H1 (cell line): Measurements from ENCODE around the gene CAPN2. TPM values are rescaled to one million over a fixed set of nuclear protein-coding genes. Genes with fewer than 3 reads are reported as not detected.

Experiments
- CTCF ChIA-PET: fragments of 300-600 bp; sonication (Branson Sonifier 250); formaldehyde crosslinking; loops from one replicate; lab custom pipeline; 2021; ENCODE audit not compliant: partially characterized antibody; lab: Charles Lee
- POLR2A ChIA-PET: fragments of 300-600 bp; sonication (Branson Sonifier 250); formaldehyde crosslinking; loops from one replicate; lab custom pipeline; 2021; ENCODE audit warnings: inconsistent platforms; ENCODE audit not compliant: partially characterized antibody; lab: Charles Lee
- DNase-seq, 2 experiments: peaks; one replicate each; pipeline versions ENCODE4 v3.0.0 to v3.0.0-alpha.2; 2010 to 2022; ENCODE audit warnings: low spot score in 2 of 2, low read depth in 1 of 2, mixed read lengths in 1 of 2
- FAIRE-seq: peaks from 2 replicates; lab custom pipeline; 2011; peaks lifted over from hg19 to GRCh38; lab: Jason Lieb, UNC
- H2AFZ ChIP-seq: 2 replicates; pipeline ENCODE4 v1.8.1; 2012; ENCODE audit warnings: low read length, inconsistent platforms
- H2AK5ac ChIP-seq: 2 replicates; pipeline ENCODE4 v1.6.1; 2013; ENCODE audit warnings: low read depth, low read length
- H2BK120ac ChIP-seq: replicated peaks from 2 replicates; pipeline ENCODE3; 2013; ENCODE audit warnings: low read depth, low read length, inconsistent platforms
- H2BK12ac ChIP-seq: 2 replicates; pipeline ENCODE4 v1.6.1; 2013; ENCODE audit warnings: low read depth, low read length
- H2BK15ac ChIP-seq: 2 replicates; pipeline ENCODE4 v1.6.1; 2013; ENCODE audit warnings: low read length
- H2BK20ac ChIP-seq: 2 replicates; pipeline ENCODE4 v1.6.1; 2013; ENCODE audit warnings: low read length
- H2BK5ac ChIP-seq: 2 replicates; pipeline ENCODE4 v1.6.1; 2013; ENCODE audit warnings: low read depth, low read length
- H3K14ac ChIP-seq: 2 replicates; pipeline ENCODE4 v1.6.1; 2013; ENCODE audit warnings: inconsistent platforms; ENCODE audit not compliant: insufficient read length
- H3K18ac ChIP-seq: 2 replicates; pipeline ENCODE4 v1.6.1; 2013; ENCODE audit warnings: low read length; ENCODE audit errors: extremely low read depth
- H3K23ac ChIP-seq: 2 replicates; pipeline ENCODE4 v1.6.1; 2013; ENCODE audit warnings: inconsistent platforms; ENCODE audit not compliant: insufficient read length
- H3K23me2 ChIP-seq: 2 replicates; pipeline ENCODE4 v1.6.1; 2013; ENCODE audit warnings: low read depth, low read length
- H3K27ac ChIP-seq: 2 replicates; pipeline ENCODE4 v1.6.1; 2011; ENCODE audit warnings: low read depth, low read length, inconsistent platforms
- H3K27me3 ChIP-seq, 4 experiments: replicated peaks in 1 of 4; 1 replicate in 1 of 4; 2 replicates in 3 of 4; pipeline versions ENCODE4 v1.6.1 to v1.8.1; 2011 to 2013; ENCODE audit warnings: low read length in 3 of 4, mild to moderate bottlenecking in 3 of 4, inconsistent platforms in 2 of 4, mixed read lengths in 2 of 4, moderate library complexity in 1 of 4; ENCODE audit not compliant: control insufficient read depth in 3 of 4, insufficient read depth in 3 of 4; ENCODE audit errors: extremely low read depth in 1 of 4
- H3K36me3 ChIP-seq, 4 experiments: 2 replicates each; pipeline versions ENCODE4 v1.6.1 to v1.8.1; 2011 to 2013; ENCODE audit warnings: mild to moderate bottlenecking in 4 of 4, low read length in 3 of 4, moderate library complexity in 2 of 4, control low read depth in 1 of 4, inconsistent platforms in 1 of 4; ENCODE audit not compliant: insufficient read depth in 4 of 4, control insufficient read depth in 2 of 4
- H3K4ac ChIP-seq: replicated peaks from 2 replicates; pipeline ENCODE3; 2013; ENCODE audit warnings: low read length, low read depth, mixed read lengths, inconsistent platforms; ENCODE audit not compliant: insufficient read length
- H3K4me1 ChIP-seq, 4 experiments: replicated peaks in 1 of 4; 1 replicate in 1 of 4; 2 replicates in 3 of 4; pipeline versions ENCODE4 v1.6.1 to v1.8.1; 2011 to 2013; ENCODE audit warnings: low read length in 3 of 4, inconsistent platforms in 2 of 4, mixed read lengths in 1 of 4; ENCODE audit not compliant: insufficient read depth in 4 of 4, control insufficient read depth in 3 of 4
- H3K4me2 ChIP-seq, 2 experiments: 2 replicates each; pipeline versions ENCODE4 v1.6.1 to v1.8.1; 2011 to 2013; ENCODE audit warnings: low read depth in 2 of 2, low read length in 2 of 2, control low read depth in 1 of 2, inconsistent platforms in 1 of 2, mild to moderate bottlenecking in 1 of 2; ENCODE audit not compliant: insufficient read depth in 1 of 2
- H3K4me3 ChIP-seq, 4 experiments: fragments of 200-600, 300-600 bp in 1 of 4; sonication (generic), shearing (Covaris generic), sonication (Bioruptor Twin) in 1 of 4; 2 replicates each; pipeline versions ENCODE4 v1.5.1 to v1.8.1; 2011 to 2016; ENCODE audit warnings: low read length in 4 of 4, low read depth in 3 of 4, control low read depth in 2 of 4, inconsistent platforms in 2 of 4, mild to moderate bottlenecking in 2 of 4, mixed read lengths in 1 of 4, moderate library complexity in 1 of 4; ENCODE audit not compliant: insufficient read depth in 2 of 4; ENCODE audit errors: extremely low read depth in 1 of 4
- H3K56ac ChIP-seq: replicated peaks from 2 replicates; pipeline ENCODE3; 2013; ENCODE audit warnings: low read depth, mild to moderate bottlenecking, mixed read lengths, low read length, inconsistent platforms; ENCODE audit not compliant: insufficient read length
- H3K79me1 ChIP-seq: 2 replicates; pipeline ENCODE4 v1.6.1; 2013; ENCODE audit warnings: low read depth, low read length, control low read depth
- H3K79me2 ChIP-seq, 2 experiments: 2 replicates each; pipeline versions ENCODE4 v1.6.1 to v1.8.1; 2012 to 2013; ENCODE audit warnings: low read length in 2 of 2, mild to moderate bottlenecking in 2 of 2, inconsistent platforms in 1 of 2; ENCODE audit not compliant: insufficient read depth in 2 of 2, control insufficient read depth in 1 of 2
- H3K9ac ChIP-seq, 4 experiments: replicated peaks in 1 of 4; 1 replicate in 1 of 4; 2 replicates in 3 of 4; pipeline versions ENCODE4 v1.6.1 to v1.8.1; 2011 to 2013; ENCODE audit warnings: low read depth in 3 of 4, low read length in 3 of 4, control low read depth in 2 of 4, mild to moderate bottlenecking in 2 of 4, moderate library complexity in 2 of 4, inconsistent platforms in 1 of 4; ENCODE audit errors: extremely low read depth in 1 of 4
- H3K9me3 ChIP-seq, 2 experiments: 2 replicates each; pipeline versions ENCODE4 v1.6.1 to v1.8.1; 2012 to 2013; ENCODE audit warnings: mild to moderate bottlenecking in 2 of 2, moderate library complexity in 2 of 2, control low read depth in 1 of 2, inconsistent platforms in 1 of 2, low read depth in 1 of 2, low read length in 1 of 2, mixed read lengths in 1 of 2; ENCODE audit not compliant: insufficient read depth in 2 of 2
- H4K20me1 ChIP-seq, 2 experiments: replicated peaks in 1 of 2; 2 replicates each; pipeline versions ENCODE3 to v1.8.1; 2011 to 2013; ENCODE audit warnings: inconsistent platforms in 2 of 2, low read length in 2 of 2, mild to moderate bottlenecking in 1 of 2; ENCODE audit not compliant: insufficient read depth in 2 of 2, control insufficient read depth in 1 of 2
- H4K5ac ChIP-seq: 2 replicates; pipeline ENCODE4 v1.6.1; 2013; ENCODE audit warnings: low read length, low read depth, mixed read lengths, inconsistent platforms; ENCODE audit not compliant: insufficient read length
- H4K8ac ChIP-seq: 2 replicates; pipeline ENCODE4 v1.8.0; 2013; ENCODE audit warnings: mild to moderate bottlenecking, moderate library complexity, low read length, inconsistent platforms; ENCODE audit not compliant: insufficient read depth; ENCODE audit errors: extremely low read depth
- H4K91ac ChIP-seq: replicated peaks from 2 replicates; pipeline ENCODE3; 2013; ENCODE audit warnings: low read length, mixed read lengths, inconsistent platforms; ENCODE audit not compliant: insufficient read length
- ATF2 ChIP-seq: IDR thresholded peaks from 2 replicates; pipeline ENCODE4 v1.6.1; 2012; ENCODE audit warnings: low read length, inconsistent platforms
- CBX8 ChIP-seq: fragments of 300-800, 300-1000 bp; sonication (generic); IDR thresholded peaks from 2 replicates; pipeline ENCODE4 v1.7.1; 2016; ENCODE audit warnings: low read depth, low read length, borderline replicate concordance
- CHD2 ChIP-seq: IDR thresholded peaks from 2 replicates; pipeline ENCODE4 v1.6.1; 2012; ENCODE audit warnings: low read length, improper control_type of control experiment
- CTCF ChIP-seq, 3 experiments: IDR thresholded peaks; 1 replicate in 2 of 3; 2 replicates in 1 of 3; pipeline versions ENCODE4 v1.5.1 to v1.6.1; 2011; ENCODE audit warnings: low read length in 3 of 3, mild to moderate bottlenecking in 3 of 3, inconsistent platforms in 2 of 3, low read depth in 1 of 3, moderate library complexity in 1 of 3; ENCODE audit not compliant: insufficient read depth in 1 of 3; ENCODE audit errors: control extremely low read depth in 1 of 3
- FOSL1 ChIP-seq: IDR thresholded peaks from 2 replicates; pipeline ENCODE4 v1.6.1; 2011; ENCODE audit warnings: mild to moderate bottlenecking, low read depth, low read length, moderate library complexity; ENCODE audit not compliant: insufficient read depth
- NRF1 ChIP-seq: IDR thresholded peaks from 2 replicates; pipeline ENCODE4 v1.6.1; 2011; ENCODE audit warnings: mild to moderate bottlenecking, low read depth, low read length, improper control_type of control experiment
- SIX5 ChIP-seq: IDR thresholded peaks from 2 replicates; pipeline ENCODE4 v1.6.1; 2011; ENCODE audit warnings: mild to moderate bottlenecking, low read depth, low read length
- WGBS, 2 experiments: shearing (Covaris generic) in 1 of 2; methylation state at CpG; one replicate each; pipeline versions ENCODE4 v1.1.6 to v1.1.7; 2013 to 2015; ENCODE audit warnings: low lambda C conversion rate in 2 of 2, mixed read lengths in 2 of 2, inconsistent platforms in 1 of 2, low coverage in 1 of 2, missing lambda C conversion rate in 1 of 2; ENCODE audit not compliant: insufficient replicate concordance in 2 of 2, insufficient coverage in 1 of 2, insufficient read length in 1 of 2; ENCODE audit errors: extremely low coverage in 1 of 2, missing lambda C conversion rate in 1 of 2; 5-methylcytosine and 5-hydroxymethylcytosine counted together
- polyA plus RNA-seq, 7 experiments: library from polyadenylated mRNA; depleted of rRNA in 3 of 7; stranded (reverse) in 5 of 7; unstranded in 2 of 7; fragments of >200 nt in 5 of 7; fragments of 200-250 nt in 2 of 7; gene quantifications; 1 replicate in 5 of 7; 2 replicates in 1 of 7; 4 replicates in 1 of 7; pipeline versions ENCODE4 v1.2.1 to v1.2.3, GENCODE V29; 2011 to 2013; ENCODE audit warnings: missing spikeins in 2 of 7, mixed read lengths in 2 of 7
- total RNA-seq: library from RNA; stranded (reverse); fragmentation: NEBNext Ultra II Directional; extraction: Animal tissue kit (Norgen Biotek cat#: 25700); gene quantifications from 2 replicates; pipeline ENCODE4 v1.2.1, GENCODE V29; 2021

The CAPN2 gene
- total and polyA plus RNA-seq, 2 of the 8 experiments (the other 6 are each of a cell fraction or from before 2014, with no cell fraction given): 9.2 to 10.3 TPM

GRCh38 chr1:223738465-223739365 lies 26.4 kb downstream of the CAPN2 start:
- POLR2A ChIA-PET: interaction anchor here (1.1 to 1.6 kb wide), 4 partner anchors 10 to 108 kb away, joined by 3 to 4 read pairs (median 4); no protein-coding TSS in a partner anchor
- Histone ChIP-seq H3K36me3 (no peaks in the 10 kb centered on the region), H2BK20ac (no peak overlapping the region), H3K27me3 (no peaks in the 10 kb centered on the region; a peak in 1 of 7 replicates), H3K14ac (no peak overlapping the region), H4K20me1 (no peaks in the 10 kb centered on the region), H3K9me3 (no peaks in the 10 kb centered on the region), H2AFZ (no peak overlapping the region), H3K4me2 (no peak overlapping the region), H4K91ac (peak overlapping the region; percentile 65), H3K56ac (no peak overlapping the region), H2AK5ac (0 out of 2 replicates have a peak overlapping the region, but pooled peaks have one; percentile 82), H3K23me2 (no peaks in the 10 kb centered on the region), H2BK5ac (no peak overlapping the region), H3K79me2 (no peaks in the 10 kb centered on the region), H3K18ac (no peak overlapping the region), H3K4me1 (peaks cover under 1 to 11% (median 5%) of the 10 kb centered on the region in 4 experiments; a peak in 4 of 7 replicates), H4K5ac (no peak overlapping the region), H3K4ac (no peak overlapping the region), H4K8ac (no peak overlapping the region), H3K23ac (no peak overlapping the region), H2BK12ac (no peak overlapping the region), H3K79me1 (no peaks in the 10 kb centered on the region), H3K27ac (no peak overlapping the region), H3K9ac (no peak overlapping the region), H2BK120ac (no peak overlapping the region), H3K4me3 (no peak overlapping the region), H2BK15ac (no peak overlapping the region)
- FAIRE-seq: no peak
- CTCF ChIA-PET: interaction anchor here (1.0 to 5.2 kb wide), 8 partner anchors 11 to 40 kb away, joined by 3 to 55 read pairs (median 4); partner anchors contain the start of gene CAPN2
- DNase-seq: no peak
- WGBS, 2 experiments: 92% methylated on average over 14 of the region's 14 CpGs; no CpG with 5 or more reads in 1 of the 2 experiments
- TF ChIP-seq CBX8 (no peak), FOSL1 (no peak), CHD2 (no peak), NRF1 (no peak), SIX5 (no peak), CTCF (IDR thresholded peaks at IDR 0.05; ENCODE audit: control extremely low read depth in 1 of 3, insufficient read depth in 1 of 3, low read depth in 1 of 3, low read length in 3 of 3) (no peak), ATF2 (no peak)
